GM21367 (cell line): ENCODE results near the gene MAP3K20.
"Not testable (repeated sequence)": the region's sequence is repeated elsewhere in the genome, so short reads cannot be mapped to it uniquely, and the experiment has no call there.

Experiments used
- ATAC-seq: cut with Tn5 transposase; IDR thresholded peaks from one replicate; pipeline ENCODE4 v1.9.1; 2021; ENCODE audit not compliant: unreplicated experiment

The MAP3K20 gene

DNA sequence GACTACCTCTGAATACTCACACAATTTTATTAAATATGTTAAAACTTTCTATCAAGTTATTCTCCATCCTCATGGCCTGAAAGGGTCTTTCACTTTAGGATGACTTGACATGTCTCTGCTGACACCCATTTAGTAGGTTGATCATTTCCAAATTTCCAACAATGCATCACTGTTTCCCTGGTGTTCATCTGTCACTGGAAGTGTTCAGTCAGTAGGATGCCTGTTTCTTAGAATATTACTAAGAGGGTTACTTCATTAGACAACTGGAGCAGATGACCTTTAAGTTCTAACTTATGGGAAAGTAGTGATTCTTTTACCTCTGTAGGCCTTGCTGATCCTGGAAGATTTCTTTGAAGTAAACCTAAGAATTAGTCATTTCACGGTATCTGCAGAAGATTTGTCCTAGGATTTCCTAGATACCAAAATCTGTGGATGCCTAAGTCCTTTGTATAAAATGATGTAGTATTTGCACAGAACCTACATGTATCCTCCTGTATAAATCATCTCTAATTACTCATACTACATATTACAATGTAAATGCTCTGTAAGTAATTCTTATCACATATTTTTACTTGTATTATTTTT, 77.7 kb downstream of the MAP3K20 start:
- ATAC-seq, result no peak

DNA sequence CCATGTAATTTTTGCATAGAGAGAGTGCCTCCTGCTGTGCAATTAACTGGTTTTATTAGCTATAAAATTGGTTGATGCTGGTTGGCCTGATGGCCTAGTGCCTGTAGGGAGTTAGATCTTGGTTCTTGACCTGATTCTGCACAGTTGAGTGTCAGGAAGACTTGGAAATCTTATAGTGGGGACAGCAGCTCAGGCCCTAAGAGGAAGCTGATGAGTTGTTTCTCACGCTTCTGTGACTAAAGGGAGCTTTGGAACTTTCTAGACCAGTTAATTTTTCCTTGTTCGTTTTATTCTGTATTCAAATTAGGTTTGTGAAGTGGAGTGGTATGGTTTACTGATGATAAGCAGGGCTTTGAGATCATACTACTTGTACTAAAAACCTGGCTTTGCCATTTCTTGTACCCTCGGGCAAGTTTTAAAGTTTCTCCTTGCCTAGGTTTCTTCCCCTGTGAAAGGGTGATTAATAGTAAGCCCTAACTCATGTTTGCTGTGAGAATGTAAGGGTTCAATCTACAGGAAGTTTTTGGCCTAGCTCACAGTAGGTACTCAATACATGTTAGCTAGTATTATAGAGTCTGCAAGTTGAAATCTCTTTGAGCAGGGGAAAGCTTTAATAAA, 82.1 kb downstream of the MAP3K20 start:
- no peak for ATAC-seq

DNA sequence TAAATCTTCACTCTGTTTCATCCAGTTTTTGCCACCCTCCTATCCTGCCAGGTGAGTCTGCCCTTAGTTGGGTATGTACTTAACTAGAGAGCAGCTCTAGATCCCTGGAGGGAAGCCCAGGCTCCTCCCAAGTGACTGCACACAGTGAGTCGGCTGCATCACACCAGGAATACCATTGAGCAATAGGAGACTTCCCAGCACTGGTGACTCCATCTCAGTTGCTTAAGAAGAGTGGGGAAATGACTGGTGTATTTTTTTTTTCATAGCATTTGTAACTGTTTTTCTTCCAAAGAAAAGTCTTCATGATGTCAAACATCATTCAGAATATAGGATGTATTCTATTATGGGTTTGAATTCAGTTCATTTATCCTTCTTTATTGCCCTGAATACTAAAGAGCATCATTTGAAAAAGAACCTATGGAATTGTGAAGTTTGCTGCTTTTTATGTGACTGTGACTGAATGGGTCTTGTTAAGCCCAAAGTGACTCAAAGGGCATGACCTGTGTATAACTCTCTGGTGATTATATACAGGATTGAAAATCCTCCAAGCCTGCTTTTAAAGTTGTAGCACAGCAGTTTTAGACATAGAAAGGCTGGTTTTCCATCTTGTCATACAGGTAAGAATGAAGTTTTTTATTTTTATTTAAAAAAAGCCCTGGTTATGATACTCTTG, 84.3 kb downstream of the MAP3K20 start:
- ATAC-seq, result no peak

DNA sequence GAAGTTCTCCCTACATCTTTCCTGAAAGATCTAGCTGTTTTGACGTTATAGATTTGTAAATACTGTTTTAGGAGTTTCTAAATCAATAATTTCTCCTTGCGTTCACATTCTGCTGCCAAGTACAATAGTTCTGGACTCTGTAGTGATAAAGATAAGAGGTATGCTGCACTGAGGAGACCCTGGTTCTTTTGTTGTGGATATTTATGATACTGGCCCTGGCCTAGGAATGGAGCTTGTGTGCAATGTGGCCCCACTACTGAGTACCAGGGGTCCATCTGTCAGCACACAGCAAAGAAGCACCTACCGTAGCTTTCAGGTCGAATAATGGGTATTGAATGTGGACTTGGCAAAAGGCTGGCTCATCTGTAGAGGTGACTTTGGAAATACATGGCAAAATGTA, 85.0 kb downstream of the MAP3K20 start:
- ATAC-seq, result no peak

DNA sequence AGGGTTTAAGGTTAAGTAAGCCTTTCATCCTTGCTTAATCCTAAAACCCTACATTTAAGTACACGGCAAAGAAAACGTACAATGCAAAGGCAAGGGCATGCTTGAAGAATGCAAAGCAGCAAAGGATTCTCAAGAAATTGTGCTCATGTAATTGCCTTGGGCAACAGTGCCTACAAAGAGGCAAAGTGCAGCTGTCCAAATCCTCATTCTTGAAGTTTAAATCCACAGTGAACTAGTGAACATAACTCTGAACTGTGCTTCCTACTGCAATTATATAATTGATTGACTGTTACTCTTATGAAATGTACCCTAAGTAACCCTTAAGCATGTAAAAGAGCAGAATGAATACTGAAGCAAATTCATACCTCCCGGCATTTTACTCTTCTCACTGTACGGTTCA, 85.4 kb downstream of the MAP3K20 start:
- ATAC-seq, result no peak

DNA sequence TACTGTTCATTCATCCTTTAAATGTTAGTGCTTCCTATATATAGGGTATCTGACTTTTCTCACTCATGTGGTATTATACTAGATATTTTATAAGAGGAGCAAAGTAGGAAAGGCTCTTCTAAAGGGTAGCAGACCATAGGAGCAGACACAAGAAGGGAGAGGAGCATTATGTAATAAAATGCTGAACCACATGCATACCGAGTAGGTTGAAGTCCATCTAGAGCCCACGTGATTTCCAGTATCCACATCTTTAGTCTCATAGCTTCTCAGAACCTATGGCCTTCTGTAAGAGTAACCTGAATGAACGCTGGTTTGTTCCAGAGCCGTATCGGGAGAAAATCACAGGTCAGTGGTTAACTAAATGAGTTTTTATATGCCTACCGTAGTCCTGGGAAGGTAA, 85.9 kb downstream of the MAP3K20 start:
- no peak for ATAC-seq

DNA sequence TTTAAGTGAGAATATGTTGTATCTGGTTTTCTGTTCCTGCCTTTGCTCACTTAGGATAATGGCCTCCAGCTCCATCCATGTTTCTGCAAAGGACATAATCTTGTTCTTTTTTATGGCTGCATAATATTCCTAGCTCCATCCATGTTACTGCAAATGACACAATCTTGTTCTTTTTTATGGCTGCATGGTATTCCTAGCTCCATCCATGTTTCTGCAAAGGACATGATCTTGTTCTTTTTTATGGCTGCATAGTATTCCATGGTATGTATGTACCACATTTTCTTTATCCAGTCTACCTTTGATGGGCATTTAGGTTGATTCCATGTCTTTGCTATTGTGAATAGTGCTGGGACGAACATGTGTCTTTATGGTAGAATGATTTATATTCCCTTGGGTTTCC, 87.7 kb downstream of the MAP3K20 start:
- not testable (repeated sequence) for ATAC-seq

DNA sequence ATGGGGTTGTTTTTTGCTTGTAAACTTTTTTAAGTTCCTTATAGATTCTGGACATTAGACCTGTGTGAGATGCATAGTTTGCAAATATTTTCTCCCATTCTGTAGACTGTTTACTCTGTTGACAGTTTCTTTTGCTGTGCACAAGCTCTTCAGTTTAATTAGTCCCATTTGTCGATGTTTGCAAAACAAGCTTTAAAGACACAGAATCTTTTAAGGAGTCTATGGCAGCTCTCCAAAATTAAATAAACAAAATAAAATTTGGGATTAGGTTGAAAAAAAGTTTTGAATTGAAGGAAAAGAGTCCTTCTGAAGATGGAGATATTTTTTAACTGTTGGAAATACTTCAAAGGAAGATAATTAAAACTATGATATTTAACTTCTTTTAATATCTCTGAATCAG, 88.8 kb downstream of the MAP3K20 start:
- ATAC-seq, result no peak

DNA sequence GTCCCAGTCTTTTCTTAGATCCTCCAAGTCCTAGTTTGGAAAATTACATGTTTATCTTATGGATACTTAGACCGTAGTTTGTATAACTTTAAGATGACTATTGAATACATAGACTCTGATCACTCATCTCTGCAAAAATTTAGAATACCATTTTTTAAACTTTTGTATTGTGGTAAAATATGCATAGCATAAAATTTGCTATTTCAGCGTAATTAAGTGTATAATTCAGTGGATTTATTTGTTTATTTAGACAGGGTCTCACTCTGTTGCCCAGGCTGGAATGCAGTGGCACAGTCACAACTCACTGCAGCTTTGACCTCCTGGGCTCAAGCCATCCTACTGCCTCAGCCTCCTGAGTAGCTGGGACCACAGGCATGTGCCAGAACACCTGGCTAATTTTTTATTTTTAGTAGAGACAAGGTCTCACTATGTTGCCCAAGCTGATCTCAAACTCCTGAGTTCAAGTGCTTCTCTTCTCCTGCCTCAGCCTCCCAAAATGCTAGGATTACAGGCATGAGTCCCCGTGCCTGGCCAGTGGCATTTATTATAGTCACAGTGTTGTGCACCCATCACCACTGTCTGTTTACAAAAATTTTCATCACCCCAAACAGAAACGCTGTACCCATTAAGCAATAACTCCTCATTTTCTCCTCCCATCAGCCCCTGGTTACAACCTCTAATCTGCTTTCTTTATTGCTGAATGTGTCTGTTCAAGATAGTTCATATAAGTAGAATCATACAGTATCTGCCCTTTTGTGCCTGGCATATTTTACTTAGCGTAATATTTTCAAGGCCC, 90.0 kb downstream of the MAP3K20 start:
- ATAC-seq, result no peak

DNA sequence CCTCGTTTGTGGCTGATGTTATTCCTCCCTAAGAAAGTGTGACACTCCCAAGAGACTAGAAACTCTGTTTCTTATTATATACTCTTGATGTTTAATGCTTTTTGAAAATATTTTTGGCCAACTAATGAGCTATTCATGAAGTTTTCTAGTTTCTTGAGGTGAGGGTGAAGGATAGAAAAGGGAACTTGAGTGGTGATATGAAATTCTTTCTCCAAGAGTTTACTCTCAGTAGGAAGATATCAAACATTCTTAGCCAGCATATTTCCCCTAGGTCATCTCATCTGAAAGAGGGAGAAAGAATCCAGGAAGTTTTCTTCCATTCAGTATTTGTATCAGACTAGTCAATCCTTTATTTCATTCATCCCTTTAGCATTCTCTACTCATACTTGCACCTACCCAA, 95.7 kb downstream of the MAP3K20 start:
- no peak for ATAC-seq

DNA sequence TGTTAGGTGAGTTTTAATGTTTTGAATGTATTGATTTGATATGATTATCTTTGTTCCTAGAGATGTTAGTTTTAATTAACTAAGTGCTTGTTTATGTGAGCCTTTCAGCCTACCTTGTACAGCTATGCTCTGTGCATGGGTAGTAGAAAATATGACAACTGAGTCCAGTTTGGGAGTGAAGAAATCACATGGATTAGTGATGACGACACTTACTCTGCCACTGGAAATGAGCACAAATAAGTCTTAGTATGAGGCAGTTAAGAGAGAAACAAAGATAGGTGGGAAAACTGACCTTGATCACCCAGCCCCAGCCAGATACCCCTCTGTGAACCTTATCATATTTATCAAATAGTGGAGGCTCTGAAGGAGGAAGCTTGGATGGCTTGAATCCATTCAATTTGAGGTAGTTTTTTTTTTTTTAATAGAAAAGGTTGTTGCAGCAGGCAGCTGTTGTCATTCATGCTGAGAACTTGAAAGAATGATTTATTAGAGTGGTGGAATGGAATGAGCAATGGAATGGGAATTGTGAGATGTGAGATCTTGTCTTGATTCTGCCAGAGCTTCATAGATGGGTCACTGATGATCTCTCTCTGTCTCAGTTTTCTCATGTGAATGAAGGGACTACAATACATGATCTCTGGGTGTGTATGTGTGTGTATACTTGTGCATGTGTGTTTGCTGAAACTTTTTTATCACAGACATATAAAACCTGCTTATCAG, 96.4 kb downstream of the MAP3K20 start:
- ATAC-seq, result no peak

DNA sequence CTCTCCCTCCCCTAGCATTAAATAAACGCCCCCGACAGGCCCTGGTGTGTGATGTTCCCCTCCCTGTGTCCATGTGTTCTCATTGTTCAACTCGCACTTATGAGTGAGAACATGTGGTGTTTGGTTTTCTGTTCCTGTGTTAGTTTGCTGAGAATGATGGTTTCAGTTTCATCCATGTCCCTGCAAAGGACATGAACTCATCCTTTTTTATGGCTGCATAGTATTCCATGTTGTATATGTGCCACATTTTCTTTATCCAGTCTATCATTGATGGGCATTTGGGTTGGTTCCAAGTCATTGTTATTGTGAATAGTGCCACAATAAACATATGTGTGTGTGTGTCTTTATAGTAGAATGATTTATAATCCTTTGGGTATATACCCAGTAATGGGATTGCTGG, 98.7 kb downstream of the MAP3K20 start:
- ATAC-seq, result not testable (repeated sequence)

DNA sequence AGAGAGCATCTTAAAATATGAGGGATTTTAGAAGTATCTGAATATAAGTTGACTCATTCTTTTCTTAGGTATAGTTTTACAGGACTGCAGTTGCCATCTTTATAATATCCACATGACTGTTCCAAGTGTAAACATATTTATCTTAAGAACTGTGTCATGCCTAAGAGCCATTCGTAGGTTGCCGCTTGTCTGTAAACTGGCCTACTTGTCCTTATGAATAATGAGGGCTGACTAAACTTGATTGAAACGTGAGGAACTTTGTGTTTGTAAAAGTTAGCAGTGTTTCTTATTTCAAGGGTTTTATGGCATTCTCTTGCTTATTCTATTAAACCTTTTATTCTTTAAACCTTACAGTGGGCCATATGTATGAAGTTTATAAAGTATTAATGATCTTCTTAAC, 99.6 kb downstream of the MAP3K20 start:
- no peak for ATAC-seq

DNA sequence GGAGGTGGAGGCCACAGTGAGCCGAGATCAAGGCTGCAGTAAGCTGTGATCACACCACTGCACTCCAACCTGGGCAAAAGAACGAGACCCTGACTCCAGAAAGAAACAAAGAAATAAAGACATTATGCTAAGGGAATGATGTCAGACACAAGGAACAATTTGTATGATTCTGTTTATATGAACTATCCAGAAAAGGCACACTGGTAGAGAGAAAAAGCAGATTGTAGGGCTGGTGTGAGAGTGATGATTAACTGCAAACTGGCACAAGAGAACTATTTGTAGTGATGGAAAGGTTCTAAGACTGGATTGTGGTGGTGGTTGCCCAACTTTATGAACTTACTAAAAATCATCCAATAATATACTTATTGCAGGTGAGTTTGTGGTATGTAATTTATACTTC, 106.3 kb downstream of the MAP3K20 start:
- no peak for ATAC-seq

DNA sequence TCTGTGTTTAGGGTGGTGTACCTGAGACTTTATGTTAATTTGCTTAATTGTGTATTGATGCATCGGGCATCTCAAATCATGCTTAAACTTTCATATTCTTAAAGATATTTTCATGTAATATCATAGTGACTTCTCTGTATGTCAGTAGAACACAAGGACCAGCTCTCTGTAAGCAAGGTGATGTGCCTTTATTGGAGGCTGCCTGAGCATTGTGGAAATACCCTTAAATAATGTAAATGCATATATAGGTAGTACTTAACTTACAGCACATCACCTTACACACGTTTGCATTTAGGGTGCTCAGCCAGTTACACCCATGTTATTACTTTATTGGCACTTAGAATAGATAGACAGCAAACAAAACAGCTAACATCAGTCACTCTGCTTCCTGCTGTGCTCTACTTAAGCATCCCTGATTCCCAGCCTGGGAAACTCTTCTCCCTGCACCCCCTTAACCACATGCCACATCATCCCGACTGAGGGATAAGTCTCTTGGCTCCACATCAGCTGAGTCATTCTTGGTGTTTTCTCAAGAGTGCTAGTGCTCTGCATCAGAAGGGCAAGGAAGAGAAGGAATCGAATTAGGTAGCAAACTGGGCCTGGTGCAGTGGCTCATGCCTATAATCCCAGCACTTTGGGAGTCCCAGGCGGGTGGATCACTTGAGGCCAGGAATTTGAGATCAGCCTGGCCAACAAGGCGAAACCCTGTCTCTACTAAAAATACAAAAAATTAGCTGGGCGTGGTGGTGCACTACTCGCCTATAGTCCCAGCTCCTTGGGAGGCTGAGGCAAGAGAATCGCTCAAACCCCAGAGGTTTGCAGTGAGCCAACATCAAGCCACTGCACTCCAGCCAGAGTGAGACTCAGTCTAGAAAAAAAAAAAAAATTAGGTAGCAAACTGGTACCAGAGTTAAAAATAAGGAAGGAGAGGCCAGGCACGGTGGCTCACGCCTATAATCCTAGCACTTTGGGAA, 108.7 kb downstream of the MAP3K20 start:
- no peak for ATAC-seq

DNA sequence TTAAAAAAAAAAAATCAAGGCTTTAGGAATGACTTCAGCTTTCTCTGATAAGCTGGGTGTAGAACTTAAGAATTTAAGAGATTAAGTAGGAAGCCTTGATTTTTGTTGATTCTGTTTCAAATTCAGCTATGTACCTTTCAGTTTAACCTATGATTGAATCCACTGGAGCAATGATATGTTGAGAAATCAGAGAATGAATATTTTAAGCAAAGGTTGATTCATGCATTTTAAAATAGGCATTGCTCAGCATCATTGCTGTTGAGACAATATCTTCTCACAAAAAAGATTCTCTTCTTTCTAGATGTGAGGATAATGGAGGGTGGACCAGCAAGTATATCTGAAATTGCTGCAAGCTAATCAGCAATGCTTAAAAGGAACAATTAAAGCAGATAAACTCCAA, 109.8 kb downstream of the MAP3K20 start:
- ATAC-seq, result no peak

DNA sequence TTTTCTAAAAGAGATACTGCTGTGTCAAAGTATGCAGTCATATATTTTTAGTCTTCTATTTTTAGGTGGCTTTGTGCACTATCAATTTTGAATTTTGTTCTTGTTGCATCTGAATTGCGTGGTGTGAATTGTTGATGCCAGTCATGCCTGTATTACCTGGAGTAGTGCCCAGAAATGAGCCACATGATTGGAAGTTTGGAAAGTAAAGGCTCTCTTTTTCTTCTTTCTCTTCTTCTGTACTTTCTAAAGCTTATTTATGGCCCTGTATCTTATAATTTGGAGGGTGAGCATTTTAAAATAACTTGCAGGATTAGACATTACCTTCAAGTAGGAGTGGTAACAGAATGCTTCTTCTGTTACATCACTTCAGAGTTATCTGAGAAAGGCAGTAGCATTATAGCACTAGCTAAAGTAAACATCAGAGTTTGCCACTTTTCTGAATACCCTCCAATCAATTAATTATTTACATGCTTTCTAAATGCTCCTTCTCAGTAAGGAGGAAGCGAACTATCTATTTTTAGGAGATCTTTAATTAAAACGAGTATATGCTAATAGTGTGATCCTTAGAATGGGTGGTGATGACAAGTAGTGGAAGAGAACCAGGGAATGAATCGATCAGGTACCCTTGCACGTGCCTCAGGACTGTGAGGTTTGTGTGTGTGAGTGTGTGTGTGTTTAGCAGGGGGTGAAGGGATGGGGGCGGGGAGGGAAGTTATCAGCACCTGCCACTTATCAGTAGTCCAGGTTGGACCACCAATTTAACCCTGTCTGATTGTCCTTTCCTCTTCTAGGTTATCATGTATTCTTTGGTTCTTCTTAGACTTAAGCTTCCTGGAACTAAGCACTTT, 112.5 kb downstream of the MAP3K20 start:
- no peak for ATAC-seq

DNA sequence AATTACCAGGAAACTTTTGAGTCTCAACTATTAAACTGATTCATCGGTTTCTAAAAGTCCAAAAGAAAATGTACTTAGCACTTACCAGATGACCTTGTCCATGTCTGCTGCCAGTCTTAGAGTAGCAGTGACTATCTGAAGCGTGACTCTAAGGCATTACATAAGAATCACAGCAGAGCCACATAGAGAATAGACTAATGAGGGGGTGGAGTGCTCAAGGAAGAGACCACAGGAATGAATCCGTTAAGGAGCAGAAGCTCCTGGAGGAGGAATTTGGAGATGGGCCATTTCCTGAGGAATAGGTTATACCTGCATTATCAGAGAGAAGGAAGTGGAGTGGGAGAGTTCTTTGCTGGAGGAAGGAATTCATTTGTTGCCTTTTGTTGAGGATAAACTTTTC, 116.0 kb downstream of the MAP3K20 start:
- ATAC-seq, result no peak

DNA sequence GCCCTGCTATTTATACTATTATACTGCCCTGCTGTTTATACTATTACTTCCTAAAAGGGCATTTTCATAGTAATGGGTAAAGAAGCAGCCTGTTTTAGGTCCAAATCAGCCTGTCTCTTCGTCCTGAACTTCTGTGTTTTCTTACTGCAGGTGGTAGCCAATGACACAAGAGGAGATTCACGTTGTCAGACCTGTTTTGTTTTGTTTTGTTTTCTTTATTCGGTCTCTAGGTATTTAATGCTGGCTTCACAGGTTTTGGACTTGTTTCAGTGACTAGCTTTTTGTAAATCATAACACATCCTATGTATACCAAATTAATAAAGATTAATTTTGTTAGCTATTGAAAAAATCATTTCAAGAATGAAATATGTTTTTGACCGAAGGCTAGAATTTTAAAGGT, 116.4 kb downstream of the MAP3K20 start:
- ATAC-seq, result no peak
